B cell (primary cell): ENCODE results near the gene MARK2. TPM values are rescaled to one million over a fixed set of nuclear protein-coding genes. Genes with fewer than 3 reads are reported as not detected.

Experiments
- ATAC-seq: fragments of 200-7000 bp; cut with Tn5 transposase; one replicate; pipeline ENCODE4 v1.10.0; 2021; ENCODE audit warnings: low read depth, mild to moderate bottlenecking, moderate number of reproducible peaks, moderate library complexity
- CTCF ChIA-PET: fragments of 350-600 bp; sonication (Branson Sonifier 250); formaldehyde crosslinking; loops from one replicate; lab custom pipeline; 2021; ENCODE audit warnings: antibody characterized with exemption, inconsistent platforms; lab: Charles Lee
- POLR2A ChIA-PET: fragments of 350-600 bp; sonication (Branson Sonifier 250); formaldehyde crosslinking; loops from one replicate; lab custom pipeline; 2021; ENCODE audit warnings: antibody characterized with exemption; lab: Charles Lee
- DNase-seq: peaks from one replicate; pipeline ENCODE4 v3.0.0; 2013
- H2AFZ ChIP-seq: 2 replicates; pipeline ENCODE4 v1.6.1; 2012; ENCODE audit warnings: mild to moderate bottlenecking, low read depth, low read length; ENCODE audit not compliant: insufficient read depth, poor library complexity, severe bottlenecking
- H3K27ac ChIP-seq, 2 donors: 1 replicate in 1 of 2; 2 replicates in 1 of 2; pipeline ENCODE4 v1.5.1; 2012 to 2013; ENCODE audit warnings: low read length in 2 of 2, mild to moderate bottlenecking in 2 of 2, moderate library complexity in 1 of 2
- H3K27me3 ChIP-seq, 4 experiments: fragments of 200-600 bp in 1 of 4; sonication (generic) in 1 of 4; replicated peaks in 1 of 4; 1 replicate in 2 of 4; 2 replicates in 2 of 4; pipeline versions ENCODE4 v1.6.1 to v1.7.0; 2013 to 2016; ENCODE audit warnings: low read length in 3 of 4, mild to moderate bottlenecking in 2 of 4, mixed read lengths in 1 of 4, moderate library complexity in 1 of 4; ENCODE audit not compliant: insufficient read depth in 4 of 4, control insufficient read depth in 3 of 4; ENCODE audit errors: control extremely low read depth in 1 of 4
- H3K36me3 ChIP-seq, 2 experiments: replicated peaks in 1 of 2; 1 replicate in 1 of 2; 2 replicates in 1 of 2; pipeline versions ENCODE4 v1.6.1 to v1.7.1; 2013; ENCODE audit warnings: low read length in 1 of 2; ENCODE audit not compliant: insufficient read depth in 2 of 2, control insufficient read depth in 1 of 2; ENCODE audit errors: control extremely low read depth in 1 of 2, extremely low read depth in 1 of 2
- H3K4me1 ChIP-seq, 2 donors: fragments of 200-600 bp in 1 of 2; sonication (generic) in 1 of 2; 1 replicate in 1 of 2; 2 replicates in 1 of 2; pipeline versions ENCODE4 v1.5.1 to v1.6.1; 2013 to 2017; ENCODE audit warnings: low read length in 2 of 2; ENCODE audit not compliant: control insufficient read depth in 2 of 2, insufficient read depth in 2 of 2
- H3K4me2 ChIP-seq: replicated peaks from 2 replicates; pipeline ENCODE3; 2012; ENCODE audit warnings: mild to moderate bottlenecking, low read depth, low read length; ENCODE audit not compliant: poor library complexity, severe bottlenecking
- H3K4me3 ChIP-seq, 5 experiments: fragments of 200-600 bp in 1 of 5; sonication (generic) in 1 of 5; 1 replicate in 3 of 5; 2 replicates in 2 of 5; pipeline versions ENCODE4 v1.5.1 to v1.7.0; 2011 to 2016; ENCODE audit warnings: low read length in 4 of 5, mild to moderate bottlenecking in 4 of 5, low read depth in 2 of 5, control low read depth in 1 of 5, moderate library complexity in 1 of 5; ENCODE audit not compliant: insufficient read depth in 1 of 5; ENCODE audit errors: control extremely low read depth in 1 of 5, extremely low read depth in 1 of 5
- H3K79me2 ChIP-seq: fragments of 200-600 bp; sonication (generic); one replicate; pipeline ENCODE4 v1.6.0; 2016; ENCODE audit warnings: low read length; ENCODE audit not compliant: control insufficient read depth, insufficient read depth
- H3K9ac ChIP-seq: fragments of 200-600 bp; sonication (generic); 2 replicates; pipeline ENCODE4 v1.6.1; 2017; ENCODE audit warnings: mild to moderate bottlenecking, low read length, moderate library complexity
- H3K9me3 ChIP-seq, 3 donors: one replicate each; pipeline versions ENCODE4 v1.6.1 to v1.7.1; 2013; ENCODE audit warnings: low read length in 2 of 3; ENCODE audit not compliant: control insufficient read depth in 2 of 3, insufficient read depth in 1 of 3; ENCODE audit errors: control extremely low read depth in 1 of 3
- H4K20me1 ChIP-seq: 2 replicates; pipeline ENCODE4 v1.6.0; 2012; ENCODE audit warnings: mild to moderate bottlenecking, low read length; ENCODE audit not compliant: insufficient read depth, control insufficient read depth, poor library complexity, severe bottlenecking
- H3K27ac Mint-ChIP-seq: one replicate; pipeline ENCODE4 v1.8.0; 2021; ENCODE audit warnings: mixed read lengths
- H3K27me3 Mint-ChIP-seq: one replicate; pipeline ENCODE4 v1.8.0; 2021; ENCODE audit warnings: mixed read lengths
- H3K4me1 Mint-ChIP-seq: one replicate; pipeline ENCODE4 v1.8.0; 2021; ENCODE audit warnings: mixed read lengths
- H3K4me3 Mint-ChIP-seq: one replicate; pipeline ENCODE4 v1.8.0; 2021; ENCODE audit warnings: mixed read lengths
- H3K9me3 Mint-ChIP-seq: one replicate; pipeline ENCODE4 v1.8.0; 2022; ENCODE audit warnings: mixed read lengths; ENCODE audit not compliant: insufficient read depth
- EZH2 ChIP-seq: IDR thresholded peaks from 2 replicates; pipeline ENCODE4 v1.6.1; 2012; ENCODE audit warnings: borderline replicate concordance, low read depth, mild to moderate bottlenecking, moderate library complexity, low read length; ENCODE audit not compliant: insufficient read depth, poor library complexity, severe bottlenecking
- WGBS: methylation state at CpG from one replicate; pipeline ENCODE4 v1.1.5; 2013; ENCODE audit warnings: missing lambda C conversion rate; ENCODE audit not compliant: insufficient coverage; 5-methylcytosine and 5-hydroxymethylcytosine counted together
- intact Hi-C: fragments of 100-400 bp; cut with micrococcal nuclease; formaldehyde crosslinking; loops from one replicate; pipeline ENCODE4 v1.10.0; 2022
- polyA plus RNA-seq: library from polyadenylated mRNA; depleted of rRNA; stranded (reverse); fragments of >200 nt; gene quantifications from 2 replicates; pipeline ENCODE4 v1.2.3, GENCODE V29; 2012
- total RNA-seq, 2 donors: library from RNA; stranded (reverse); fragments of 120-200 nt in 1 of 2; gene quantifications; 1 replicate in 1 of 2; 2 replicates in 1 of 2; pipeline versions ENCODE4 v1.2.3 to v1.2.4, GENCODE V29; 2013 to 2022
- TF ChIP-seq, protein P1 (sequence below): fragments of 200-600 bp; IDR thresholded peaks from one replicate; pipeline ENCODE4 v1.8.0; 2022; ENCODE audit warnings: antibody characterized with exemption, mild to moderate bottlenecking

Gene MARK2
- total and polyA plus RNA-seq, 2 donors (not counting 1 experiment from before 2014, with no cell fraction given) = 47.2 to 58.1 TPM

DNA sequence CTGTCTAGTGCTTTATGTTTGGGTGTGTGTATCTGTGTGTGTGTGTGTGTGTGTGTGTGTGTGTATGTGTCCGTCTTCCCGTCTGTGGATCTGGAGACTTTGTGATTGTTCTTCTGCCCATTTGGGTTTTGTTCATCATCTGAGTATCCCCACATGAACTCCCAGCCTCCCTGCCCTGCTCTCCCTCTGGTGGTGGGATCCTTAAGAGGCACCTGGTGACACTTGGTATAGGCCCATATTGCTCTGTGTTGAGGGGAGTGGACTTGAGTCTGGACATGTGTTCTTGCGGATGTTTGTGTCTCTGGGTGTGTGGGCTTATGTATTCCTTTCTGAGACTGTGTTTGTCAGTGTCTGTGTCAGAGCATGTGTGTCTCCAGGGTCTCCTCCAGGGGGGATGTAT is 62.8 kb downstream of the MARK2 start:
- TF ChIP-seq, protein P1, sequence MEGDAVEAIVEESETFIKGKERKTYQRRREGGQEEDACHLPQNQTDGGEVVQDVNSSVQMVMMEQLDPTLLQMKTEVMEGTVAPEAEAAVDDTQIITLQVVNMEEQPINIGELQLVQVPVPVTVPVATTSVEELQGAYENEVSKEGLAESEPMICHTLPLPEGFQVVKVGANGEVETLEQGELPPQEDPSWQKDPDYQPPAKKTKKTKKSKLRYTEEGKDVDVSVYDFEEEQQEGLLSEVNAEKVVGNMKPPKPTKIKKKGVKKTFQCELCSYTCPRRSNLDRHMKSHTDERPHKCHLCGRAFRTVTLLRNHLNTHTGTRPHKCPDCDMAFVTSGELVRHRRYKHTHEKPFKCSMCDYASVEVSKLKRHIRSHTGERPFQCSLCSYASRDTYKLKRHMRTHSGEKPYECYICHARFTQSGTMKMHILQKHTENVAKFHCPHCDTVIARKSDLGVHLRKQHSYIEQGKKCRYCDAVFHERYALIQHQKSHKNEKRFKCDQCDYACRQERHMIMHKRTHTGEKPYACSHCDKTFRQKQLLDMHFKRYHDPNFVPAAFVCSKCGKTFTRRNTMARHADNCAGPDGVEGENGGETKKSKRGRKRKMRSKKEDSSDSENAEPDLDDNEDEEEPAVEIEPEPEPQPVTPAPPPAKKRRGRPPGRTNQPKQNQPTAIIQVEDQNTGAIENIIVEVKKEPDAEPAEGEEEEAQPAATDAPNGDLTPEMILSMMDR = no peak
- no peak for TF ChIP-seq EZH2
- peaks cover 23% of the 10 kb centered on the region for H3K79me2 ChIP-seq
- no peaks in the 10 kb centered on the region for H3K4me1 ChIP-seq
- ATAC-seq = no peak
- WGBS = 100% methylated on average over 1 of the region's 3 CpGs
- ChIA-PET CTCF (interaction anchor here (0.6 to 2.3 kb wide), 2 partner anchors 64 to 170 kb away, joined by 3 to 11 read pairs; no protein-coding TSS in a partner anchor), POLR2A (no interaction called here)
- peaks cover 89% of the 10 kb centered on the region for H4K20me1 ChIP-seq
- H3K4me3 ChIP-seq = no peak overlapping the region
- H3K27ac ChIP-seq = no peak overlapping the region
- H3K27me3 ChIP-seq = no peaks in the 10 kb centered on the region
- Mint-ChIP-seq H3K4me3 (no peak overlapping the region), H3K9me3 (no peaks in the 10 kb centered on the region), H3K27ac (no peak overlapping the region), H3K27me3 (no peaks in the 10 kb centered on the region), H3K4me1 (no peaks in the 10 kb centered on the region)
- intact Hi-C loops = no loop called here
- no peak overlapping the region for H3K9ac ChIP-seq
- DNase-seq = no peak
- no peak overlapping the region for H2AFZ ChIP-seq
- H3K9me3 ChIP-seq = no peaks in the 10 kb centered on the region
- H3K4me2 ChIP-seq = no peak overlapping the region
- peaks cover 0 to 94% of the 10 kb centered on the region in 2 experiments for H3K36me3 ChIP-seq

- Mint-ChIP-seq H3K4me3 (no peak overlapping the region), H3K9me3 (no peaks in the 10 kb centered on the region), H3K4me1 (no peaks in the 10 kb centered on the region), H3K27me3 (no peaks in the 10 kb centered on the region), H3K27ac (peak overlapping the region; percentile 37)
- H3K36me3 ChIP-seq = peaks cover 3 to 92% of the 10 kb centered on the region in 2 experiments
- H3K9me3 ChIP-seq = no peaks in the 10 kb centered on the region
- no peak overlapping the region for H2AFZ ChIP-seq
- no peaks in the 10 kb centered on the region for H3K27me3 ChIP-seq
- intact Hi-C loops = no loop called here
- no peak overlapping the region for H3K4me2 ChIP-seq
- no peak overlapping the region for H3K27ac ChIP-seq
- ChIA-PET POLR2A (no interaction called here), CTCF (interaction anchor here (1.1 kb wide), 1 partner anchor 44 kb away, joined by 3 read pairs; no protein-coding TSS in a partner anchor)
- peaks cover 89% of the 10 kb centered on the region for H4K20me1 ChIP-seq
- DNase-seq (no peak), ATAC-seq (no peak)
- H3K4me3 ChIP-seq = no peak overlapping the region
- TF ChIP-seq, protein P1 = no peak
- no peak for TF ChIP-seq EZH2
- WGBS = 98% methylated on average over 14 of the region's 14 CpGs
- H3K9ac ChIP-seq = no peak overlapping the region
- no peaks in the 10 kb centered on the region for H3K4me1 ChIP-seq
- peaks cover 14% of the 10 kb centered on the region for H3K79me2 ChIP-seq
Observed at GRCh38 chr11:63903884-63904283, 65.0 kb downstream of the MARK2 start.
